ENCODE data around the gene BICDL2. TPM values are rescaled to one million over a fixed set of nuclear protein-coding genes. Genes with fewer than 3 reads are reported as not detected.
"Not testable (repeated sequence)": the region's sequence is repeated elsewhere in the genome, so short reads cannot be mapped to it uniquely, and the experiment has no call there.

BICDL2 gene
- polyA plus RNA-seq, 3 donors, result not detected

- Histone ChIP-seq H3K9ac (ENCODE audit: insufficient read depth, low read length, poor library complexity, severe bottlenecking) (no peak overlapping the region), H3K27me3 (ENCODE audit: control insufficient read depth in 2 of 2, insufficient read depth in 2 of 2, low read length in 2 of 2) (no peaks in the 10 kb centered on the region), H3K27ac (ENCODE audit: low read depth in 1 of 2, low read length in 2 of 2) (no peak overlapping the region), H3K4me3 (replicated peaks in 1 of 3; ENCODE audit: low read depth in 2 of 3, low read length in 3 of 3) (no peak overlapping the region), H3K79me2 (ENCODE audit: insufficient read depth, low read length) (no peaks in the 10 kb centered on the region), H3K36me3 (replicated peaks in 1 of 2; ENCODE audit: control insufficient read depth in 1 of 2, insufficient read depth in 2 of 2, low read length in 2 of 2) (peaks cover 0 to 1% of the 10 kb centered on the region in 2 donors), H4K20me1 (ENCODE audit: insufficient read depth, low read length) (no peaks in the 10 kb centered on the region), H2AFZ (ENCODE audit: insufficient read depth, low read depth, low read length, poor library complexity, severe bottlenecking) (no peak overlapping the region), H3K4me2 (replicated peaks; ENCODE audit: extremely low read depth, low read length, poor library complexity, severe bottlenecking) (no peak overlapping the region), H3K4me1 (ENCODE audit: control insufficient read depth in 1 of 2, insufficient read depth in 2 of 2, low read length in 2 of 2) (peaks cover 42 to 60% of the 10 kb centered on the region in 2 donors), H3K9me3 (replicated peaks in 1 of 2; ENCODE audit: control insufficient read depth in 1 of 2, insufficient read depth in 1 of 2, low read length in 2 of 2) (no peaks in the 10 kb centered on the region)
- Mint-ChIP-seq H3K27ac (no peak overlapping the region), H3K9me3 (peaks cover 0 to 4% (median 0%) of the 10 kb centered on the region in 7 donors), H3K4me1 (peaks cover 58% of the 10 kb centered on the region), H3K4me3 (no peak overlapping the region), H3K36me3 (peaks cover 3% of the 10 kb centered on the region in 2 donors), H3K27me3 (ENCODE audit: low read depth in 3 of 3) (peaks cover 0 to 8% (median 1%) of the 10 kb centered on the region in 3 donors)
- 97% methylated on average over 7 of the region's 7 CpGs for WGBS (ENCODE audit: insufficient coverage)
- TF ChIP-seq CTCF (IDR thresholded peaks at IDR 0.05), result no peak
- DNase-seq, result no peak
- intact Hi-C loops (cut with micrococcal nuclease), result no loop called here
These were observed 34.9 kb upstream of the BICDL2 start for GRCh38 chr16:3071655-3072054.

GRCh38 chr16:3070608-3071111 lies 33.9 kb upstream of the BICDL2 start:
- Histone ChIP-seq H3K9me3 (replicated peaks in 1 of 2; ENCODE audit: control insufficient read depth in 1 of 2, insufficient read depth in 1 of 2, low read length in 2 of 2) (no peaks in the 10 kb centered on the region), H3K79me2 (ENCODE audit: insufficient read depth, low read length) (no peaks in the 10 kb centered on the region), H2AFZ (ENCODE audit: insufficient read depth, low read depth, low read length, poor library complexity, severe bottlenecking) (no peak overlapping the region), H3K36me3 (replicated peaks in 1 of 2; ENCODE audit: control insufficient read depth in 1 of 2, insufficient read depth in 2 of 2, low read length in 2 of 2) (no peaks in the 10 kb centered on the region), H3K4me2 (replicated peaks; ENCODE audit: extremely low read depth, low read length, poor library complexity, severe bottlenecking) (no peak overlapping the region), H3K4me1 (ENCODE audit: control insufficient read depth in 1 of 2, insufficient read depth in 2 of 2, low read length in 2 of 2) (peaks cover 42 to 56% of the 10 kb centered on the region in 2 donors), H3K9ac (ENCODE audit: insufficient read depth, low read length, poor library complexity, severe bottlenecking) (no peak overlapping the region), H4K20me1 (ENCODE audit: insufficient read depth, low read length) (no peaks in the 10 kb centered on the region), H3K4me3 (replicated peaks in 1 of 3; ENCODE audit: low read depth in 2 of 3, low read length in 3 of 3) (no peak overlapping the region), H3K27ac (ENCODE audit: low read depth in 1 of 2, low read length in 2 of 2) (no peak overlapping the region), H3K27me3 (ENCODE audit: control insufficient read depth in 2 of 2, insufficient read depth in 2 of 2, low read length in 2 of 2) (no peaks in the 10 kb centered on the region)
- DNase-seq, result no peak
- peaks cover 0 to 4% (median 0%) of the 10 kb centered on the region in 7 donors for H3K9me3 Mint-ChIP-seq
- H3K4me3 Mint-ChIP-seq, result no peak overlapping the region
- intact Hi-C loops (cut with micrococcal nuclease), result no loop called here
- H3K27ac Mint-ChIP-seq, result no peak overlapping the region
- H3K4me1 Mint-ChIP-seq, result peaks cover 58% of the 10 kb centered on the region
- TF ChIP-seq CTCF (IDR thresholded peaks at IDR 0.05), result no peak
- 100% methylated on average over 6 of the region's 9 CpGs for WGBS (ENCODE audit: insufficient coverage)
- no peaks in the 10 kb centered on the region for H3K36me3 Mint-ChIP-seq
- H3K27me3 Mint-ChIP-seq (ENCODE audit: low read depth in 3 of 3), result peaks cover 0 to 8% (median 3%) of the 10 kb centered on the region in 3 donors

- intact Hi-C loops (cut with micrococcal nuclease); H2AFZ ChIP-seq (ENCODE audit: insufficient read depth, low read depth, low read length, poor library complexity, severe bottlenecking): not testable (repeated sequence)
These were observed 32.4 kb upstream of the BICDL2 start for GRCh38 chr16:3069146-3069545.

More at GRCh38 chr16:3069146-3069545, 32.4 kb upstream of the BICDL2 start:
- not testable (repeated sequence) for H3K27ac Mint-ChIP-seq; H3K27me3 ChIP-seq (ENCODE audit: control insufficient read depth in 2 of 2, insufficient read depth in 2 of 2, low read length in 2 of 2); H3K27ac ChIP-seq (ENCODE audit: low read depth in 1 of 2, low read length in 2 of 2); H3K36me3 ChIP-seq (replicated peaks in 1 of 2; ENCODE audit: control insufficient read depth in 1 of 2, insufficient read depth in 2 of 2, low read length in 2 of 2); H4K20me1 ChIP-seq (ENCODE audit: insufficient read depth, low read length); H3K27me3 Mint-ChIP-seq (ENCODE audit: low read depth in 3 of 3); DNase-seq; H3K4me3 Mint-ChIP-seq; H3K9me3 Mint-ChIP-seq; H3K4me3 ChIP-seq (replicated peaks in 1 of 3; ENCODE audit: low read depth in 2 of 3, low read length in 3 of 3); H3K9me3 ChIP-seq (replicated peaks in 1 of 2; ENCODE audit: control insufficient read depth in 1 of 2, insufficient read depth in 1 of 2, low read length in 2 of 2); H3K36me3 Mint-ChIP-seq; H3K4me2 ChIP-seq (replicated peaks; ENCODE audit: extremely low read depth, low read length, poor library complexity, severe bottlenecking); H3K9ac ChIP-seq (ENCODE audit: insufficient read depth, low read length, poor library complexity, severe bottlenecking); H3K79me2 ChIP-seq (ENCODE audit: insufficient read depth, low read length)
- 92% methylated on average over 9 of the region's 11 CpGs for WGBS (ENCODE audit: insufficient coverage)
- H3K4me1 ChIP-seq (ENCODE audit: control insufficient read depth in 1 of 2, insufficient read depth in 2 of 2, low read length in 2 of 2), result peaks cover 27 to 41% of the 10 kb centered on the region in 2 donors
- H3K4me1 Mint-ChIP-seq, result peaks cover 43% of the 10 kb centered on the region

Measured in CD14-positive monocyte (primary cell).